ENCODE results near the gene CDK2.
"Not testable (repeated sequence)": the region's sequence is repeated elsewhere in the genome, so short reads cannot be mapped to it uniquely, and the experiment has no call there.

The CDK2 gene

GRCh38 chr12:55966408-55967281, at the start of gene CDK2:
CDK2 (plus strand) TSS chr12:55966830; CDS start chr12:55967009, 179 bp downstream.
- DNase-seq: peak; percentile 54

- not testable (repeated sequence) for DNase-seq
These were observed 47.6 kb upstream of the CDK2 start for GRCh38 chr12:55919032-55919431.

- DNase-seq: no peak
These were observed 44.5 kb upstream of the CDK2 start for GRCh38 chr12:55922126-55922525.

GRCh38 chr12:55923648-55924047, 43.0 kb upstream of the CDK2 start:
- not testable (repeated sequence) for DNase-seq

- no peak for DNase-seq
These were observed 41.3 kb upstream of the CDK2 start for GRCh38 chr12:55925371-55925770.

- no peak for DNase-seq
These were observed 40.5 kb upstream of the CDK2 start for GRCh38 chr12:55925870-55926737.

GRCh38 chr12:55926738-55927587, 39.7 kb upstream of the CDK2 start:
- DNase-seq: peak; percentile 90

GRCh38 chr12:55927588-55928502, 38.8 kb upstream of the CDK2 start, which contains the start of gene PYM1:
PYM1 (minus strand) TSS chr12:55927894; CDS start chr12:55927761, 133 bp downstream.
- peak; percentile 26 for DNase-seq

GRCh38 chr12:55929306-55929791, 37.3 kb upstream of the CDK2 start:
- DNase-seq: no peak

GRCh38 chr12:55930771-55931316, 35.8 kb upstream of the CDK2 start, which contains the start of gene DGKA:
DGKA (plus strand) TSS chr12:55931162; CDS start chr12:55936504, 5,342 bp downstream.
- peak; percentile 31 for DNase-seq

GRCh38 chr12:55931317-55931779, 35.3 kb upstream of the CDK2 start:
- DNase-seq: no peak

GRCh38 chr12:55931780-55932550, 34.7 kb upstream of the CDK2 start:
- DNase-seq: no peak

GRCh38 chr12:55932551-55932910, 34.1 kb upstream of the CDK2 start:
- DNase-seq: no peak

GRCh38 chr12:55933169-55933798, 33.3 kb upstream of the CDK2 start:
- no peak for DNase-seq

- DNase-seq: no peak
These were observed 32.6 kb upstream of the CDK2 start for GRCh38 chr12:55933799-55934742.

GRCh38 chr12:55934773-55935172, 31.9 kb upstream of the CDK2 start:
- DNase-seq: no peak

GRCh38 chr12:55935738-55936151, 30.9 kb upstream of the CDK2 start:
- no peak for DNase-seq

- no peak for DNase-seq
These were observed 28.6 kb upstream of the CDK2 start for GRCh38 chr12:55937981-55938380.

All from DMS153 (cell line).